B cell (primary cell): Measurements from ENCODE around the gene UCN2.

Source experiments
- EZH2 ChIP-seq: IDR thresholded peaks from 2 replicates; pipeline ENCODE4 v1.6.1; 2012; ENCODE audit warnings: borderline replicate concordance, low read depth, mild to moderate bottlenecking, moderate library complexity, low read length; ENCODE audit not compliant: insufficient read depth, poor library complexity, severe bottlenecking
- TF ChIP-seq, protein P1 (sequence below): fragments of 200-600 bp; IDR thresholded peaks from one replicate; pipeline ENCODE4 v1.8.0; 2022; ENCODE audit warnings: antibody characterized with exemption, mild to moderate bottlenecking

GRCh38 chr3:48585411-48585810, 21.8 kb upstream of the UCN2 start:
- TF ChIP-seq, protein P1, sequence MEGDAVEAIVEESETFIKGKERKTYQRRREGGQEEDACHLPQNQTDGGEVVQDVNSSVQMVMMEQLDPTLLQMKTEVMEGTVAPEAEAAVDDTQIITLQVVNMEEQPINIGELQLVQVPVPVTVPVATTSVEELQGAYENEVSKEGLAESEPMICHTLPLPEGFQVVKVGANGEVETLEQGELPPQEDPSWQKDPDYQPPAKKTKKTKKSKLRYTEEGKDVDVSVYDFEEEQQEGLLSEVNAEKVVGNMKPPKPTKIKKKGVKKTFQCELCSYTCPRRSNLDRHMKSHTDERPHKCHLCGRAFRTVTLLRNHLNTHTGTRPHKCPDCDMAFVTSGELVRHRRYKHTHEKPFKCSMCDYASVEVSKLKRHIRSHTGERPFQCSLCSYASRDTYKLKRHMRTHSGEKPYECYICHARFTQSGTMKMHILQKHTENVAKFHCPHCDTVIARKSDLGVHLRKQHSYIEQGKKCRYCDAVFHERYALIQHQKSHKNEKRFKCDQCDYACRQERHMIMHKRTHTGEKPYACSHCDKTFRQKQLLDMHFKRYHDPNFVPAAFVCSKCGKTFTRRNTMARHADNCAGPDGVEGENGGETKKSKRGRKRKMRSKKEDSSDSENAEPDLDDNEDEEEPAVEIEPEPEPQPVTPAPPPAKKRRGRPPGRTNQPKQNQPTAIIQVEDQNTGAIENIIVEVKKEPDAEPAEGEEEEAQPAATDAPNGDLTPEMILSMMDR = no peak
- no peak for TF ChIP-seq EZH2
